Measurements from ENCODE around the gene MRPL1. TPM values are rescaled to one million over a fixed set of nuclear protein-coding genes. Genes with fewer than 3 reads are reported as not detected.

The MRPL1 gene
- total and polyA plus RNA-seq, 2 of the 13 experiments (the other 11 are each of a cell fraction or from before 2014, with no cell fraction given), result 23.3 to 61.5 TPM

DNA sequence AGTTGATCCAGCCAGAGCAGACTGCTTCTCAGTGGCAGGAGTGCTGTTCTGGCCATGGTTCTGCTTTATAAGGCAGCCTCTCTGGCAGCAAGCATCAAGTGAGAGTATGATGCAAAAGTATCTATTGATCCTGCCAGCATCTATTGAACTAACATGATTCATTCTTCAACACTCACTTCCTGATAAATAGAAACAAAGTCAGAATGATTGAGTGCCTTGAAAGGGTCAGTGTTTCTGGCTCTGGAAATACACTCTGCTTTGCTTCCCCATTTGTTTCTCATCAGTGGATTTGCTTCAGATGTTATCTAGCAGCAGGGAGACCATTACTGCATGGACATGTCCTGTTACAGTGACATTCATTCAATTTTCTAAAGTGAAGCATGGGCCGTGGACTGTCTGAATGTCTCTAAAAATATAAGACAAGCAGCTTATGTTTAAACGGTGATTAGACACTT is 128.3 kb downstream of the MRPL1 start (continued):
- TF ChIP-seq, protein P1, sequence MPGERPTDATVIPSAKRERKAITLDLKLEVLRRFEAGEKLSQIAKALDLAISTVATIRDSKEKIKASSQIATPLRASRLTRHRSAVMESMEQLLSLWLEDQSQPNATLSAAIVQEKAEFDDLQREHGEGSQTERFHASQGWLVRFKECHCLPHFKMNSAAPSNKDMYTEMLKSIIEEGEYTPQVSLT (CRISPR knock-in tag; IDR thresholded peaks at IDR 0.05; ENCODE audit: borderline replicate concordance, low read depth), result no peak
- TF ChIP-seq, protein P2, sequence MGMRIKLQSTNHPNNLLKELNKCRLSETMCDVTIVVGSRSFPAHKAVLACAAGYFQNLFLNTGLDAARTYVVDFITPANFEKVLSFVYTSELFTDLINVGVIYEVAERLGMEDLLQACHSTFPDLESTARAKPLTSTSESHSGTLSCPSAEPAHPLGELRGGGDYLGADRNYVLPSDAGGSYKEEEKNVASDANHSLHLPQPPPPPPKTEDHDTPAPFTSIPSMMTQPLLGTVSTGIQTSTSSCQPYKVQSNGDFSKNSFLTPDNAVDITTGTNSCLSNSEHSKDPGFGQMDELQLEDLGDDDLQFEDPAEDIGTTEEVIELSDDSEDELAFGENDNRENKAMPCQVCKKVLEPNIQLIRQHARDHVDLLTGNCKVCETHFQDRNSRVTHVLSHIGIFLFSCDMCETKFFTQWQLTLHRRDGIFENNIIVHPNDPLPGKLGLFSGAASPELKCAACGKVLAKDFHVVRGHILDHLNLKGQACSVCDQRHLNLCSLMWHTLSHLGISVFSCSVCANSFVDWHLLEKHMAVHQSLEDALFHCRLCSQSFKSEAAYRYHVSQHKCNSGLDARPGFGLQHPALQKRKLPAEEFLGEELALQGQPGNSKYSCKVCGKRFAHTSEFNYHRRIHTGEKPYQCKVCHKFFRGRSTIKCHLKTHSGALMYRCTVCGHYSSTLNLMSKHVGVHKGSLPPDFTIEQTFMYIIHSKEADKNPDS (CRISPR knock-in tag; IDR thresholded peaks at IDR 0.05), result no peak
- TF ChIP-seq ESRRA (CRISPR knock-in tag; IDR thresholded peaks at IDR 0.05; ENCODE audit: low read depth) (no peak), ZNF629 (CRISPR knock-in tag; conservative IDR thresholded peaks at IDR 0.05) (no peak), FOXP1 (IDR thresholded peaks at IDR 0.05) (no peak), FOXP1 (CRISPR knock-in tag; IDR thresholded peaks at IDR 0.05) (peak; percentile 58; the same call in 1 of the 2 replicates), RBFOX2 (IDR thresholded peaks at IDR 0.05; ENCODE audit: low read depth, low read length) (no peak), HOXD1 (CRISPR knock-in tag; IDR thresholded peaks at IDR 0.05) (0 out of 2 replicates have a peak, but pooled peaks have one; percentile 52), SOX6 (IDR thresholded peaks at IDR 0.05) (no peak), SOX6 (CRISPR knock-in tag; IDR thresholded peaks at IDR 0.05) (peak; percentile 44; the same call in 1 of the 2 replicates)
- TF ChIP-seq, protein P3, sequence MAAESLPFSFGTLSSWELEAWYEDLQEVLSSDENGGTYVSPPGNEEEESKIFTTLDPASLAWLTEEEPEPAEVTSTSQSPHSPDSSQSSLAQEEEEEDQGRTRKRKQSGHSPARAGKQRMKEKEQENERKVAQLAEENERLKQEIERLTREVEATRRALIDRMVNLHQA (CRISPR knock-in tag; IDR thresholded peaks at IDR 0.05), result no peak
- TF ChIP-seq, protein P4, sequence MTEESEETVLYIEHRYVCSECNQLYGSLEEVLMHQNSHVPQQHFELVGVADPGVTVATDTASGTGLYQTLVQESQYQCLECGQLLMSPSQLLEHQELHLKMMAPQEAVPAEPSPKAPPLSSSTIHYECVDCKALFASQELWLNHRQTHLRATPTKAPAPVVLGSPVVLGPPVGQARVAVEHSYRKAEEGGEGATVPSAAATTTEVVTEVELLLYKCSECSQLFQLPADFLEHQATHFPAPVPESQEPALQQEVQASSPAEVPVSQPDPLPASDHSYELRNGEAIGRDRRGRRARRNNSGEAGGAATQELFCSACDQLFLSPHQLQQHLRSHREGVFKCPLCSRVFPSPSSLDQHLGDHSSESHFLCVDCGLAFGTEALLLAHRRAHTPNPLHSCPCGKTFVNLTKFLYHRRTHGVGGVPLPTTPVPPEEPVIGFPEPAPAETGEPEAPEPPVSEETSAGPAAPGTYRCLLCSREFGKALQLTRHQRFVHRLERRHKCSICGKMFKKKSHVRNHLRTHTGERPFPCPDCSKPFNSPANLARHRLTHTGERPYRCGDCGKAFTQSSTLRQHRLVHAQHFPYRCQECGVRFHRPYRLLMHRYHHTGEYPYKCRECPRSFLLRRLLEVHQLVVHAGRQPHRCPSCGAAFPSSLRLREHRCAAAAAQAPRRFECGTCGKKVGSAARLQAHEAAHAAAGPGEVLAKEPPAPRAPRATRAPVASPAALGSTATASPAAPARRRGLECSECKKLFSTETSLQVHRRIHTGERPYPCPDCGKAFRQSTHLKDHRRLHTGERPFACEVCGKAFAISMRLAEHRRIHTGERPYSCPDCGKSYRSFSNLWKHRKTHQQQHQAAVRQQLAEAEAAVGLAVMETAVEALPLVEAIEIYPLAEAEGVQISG (CRISPR knock-in tag; IDR thresholded peaks at IDR 0.05), result no peak
- TF ChIP-seq, protein P5, sequence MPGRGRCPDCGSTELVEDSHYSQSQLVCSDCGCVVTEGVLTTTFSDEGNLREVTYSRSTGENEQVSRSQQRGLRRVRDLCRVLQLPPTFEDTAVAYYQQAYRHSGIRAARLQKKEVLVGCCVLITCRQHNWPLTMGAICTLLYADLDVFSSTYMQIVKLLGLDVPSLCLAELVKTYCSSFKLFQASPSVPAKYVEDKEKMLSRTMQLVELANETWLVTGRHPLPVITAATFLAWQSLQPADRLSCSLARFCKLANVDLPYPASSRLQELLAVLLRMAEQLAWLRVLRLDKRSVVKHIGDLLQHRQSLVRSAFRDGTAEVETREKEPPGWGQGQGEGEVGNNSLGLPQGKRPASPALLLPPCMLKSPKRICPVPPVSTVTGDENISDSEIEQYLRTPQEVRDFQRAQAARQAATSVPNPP (CRISPR knock-in tag; IDR thresholded peaks at IDR 0.05), result no peak
- TF ChIP-seq, protein P6, sequence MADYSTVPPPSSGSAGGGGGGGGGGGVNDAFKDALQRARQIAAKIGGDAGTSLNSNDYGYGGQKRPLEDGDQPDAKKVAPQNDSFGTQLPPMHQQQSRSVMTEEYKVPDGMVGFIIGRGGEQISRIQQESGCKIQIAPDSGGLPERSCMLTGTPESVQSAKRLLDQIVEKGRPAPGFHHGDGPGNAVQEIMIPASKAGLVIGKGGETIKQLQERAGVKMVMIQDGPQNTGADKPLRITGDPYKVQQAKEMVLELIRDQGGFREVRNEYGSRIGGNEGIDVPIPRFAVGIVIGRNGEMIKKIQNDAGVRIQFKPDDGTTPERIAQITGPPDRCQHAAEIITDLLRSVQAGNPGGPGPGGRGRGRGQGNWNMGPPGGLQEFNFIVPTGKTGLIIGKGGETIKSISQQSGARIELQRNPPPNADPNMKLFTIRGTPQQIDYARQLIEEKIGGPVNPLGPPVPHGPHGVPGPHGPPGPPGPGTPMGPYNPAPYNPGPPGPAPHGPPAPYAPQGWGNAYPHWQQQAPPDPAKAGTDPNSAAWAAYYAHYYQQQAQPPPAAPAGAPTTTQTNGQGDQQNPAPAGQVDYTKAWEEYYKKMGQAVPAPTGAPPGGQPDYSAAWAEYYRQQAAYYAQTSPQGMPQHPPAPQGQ (CRISPR knock-in tag; IDR thresholded peaks at IDR 0.05; ENCODE audit: borderline replicate concordance), result no peak
